Fibroblast of lung (primary cell): ENCODE results near the gene ITPKC.

Experiments used
- CTCF ChIP-seq, 2 donors: IDR thresholded peaks in 1 of 2; conservative IDR thresholded peaks in 1 of 2; 1 replicate in 1 of 2; 2 replicates in 1 of 2; pipeline ENCODE4 v1.5.1; 2011 to 2012; ENCODE audit warnings: low read length in 2 of 2, control low read depth in 1 of 2, inconsistent platforms in 1 of 2, low read depth in 1 of 2, mild to moderate bottlenecking in 1 of 2
- EZH2 ChIP-seq: IDR thresholded peaks from 2 replicates; pipeline ENCODE4 v1.5.1; 2012; ENCODE audit warnings: low read length, control low read depth, mild to moderate bottlenecking; ENCODE audit errors: missing control alignments

GRCh38 chr19:40668991-40669614, 47.8 kb upstream of the ITPKC start:
- TF ChIP-seq CTCF (conservative IDR thresholded peaks at IDR 0.05 in 1 of 2, IDR thresholded peaks at IDR 0.05 in 1 of 2; ENCODE audit: low read depth in 1 of 2, low read length in 2 of 2) (no peak), EZH2 (no peak)
